PC-9 (cell line): ENCODE data around the gene CHRDL2.
"Not testable (repeated sequence)": the region's sequence is repeated elsewhere in the genome, so short reads cannot be mapped to it uniquely, and the experiment has no call there.

Experiments used
- CTCF ChIP-seq: fragments of 200-600 bp; sonication (generic); conservative IDR thresholded peaks from 2 replicates; pipeline ENCODE4 v1.6.1; 2017; ENCODE audit warnings: mixed run types, antibody characterized with exemption, mild to moderate bottlenecking, moderate library complexity
- EZH2 ChIP-seq: fragments of 200-600 bp; sonication (generic); IDR thresholded peaks from 2 replicates; pipeline ENCODE4 v1.8.0; 2017; ENCODE audit warnings: antibody characterized with exemption, low read depth

- not testable (repeated sequence) for TF ChIP-seq CTCF, EZH2
These were observed 19.4 kb upstream of the CHRDL2 start for GRCh38 chr11:74750598-74750997.
